Measurements from ENCODE around the gene TMEM106A.

DNA sequence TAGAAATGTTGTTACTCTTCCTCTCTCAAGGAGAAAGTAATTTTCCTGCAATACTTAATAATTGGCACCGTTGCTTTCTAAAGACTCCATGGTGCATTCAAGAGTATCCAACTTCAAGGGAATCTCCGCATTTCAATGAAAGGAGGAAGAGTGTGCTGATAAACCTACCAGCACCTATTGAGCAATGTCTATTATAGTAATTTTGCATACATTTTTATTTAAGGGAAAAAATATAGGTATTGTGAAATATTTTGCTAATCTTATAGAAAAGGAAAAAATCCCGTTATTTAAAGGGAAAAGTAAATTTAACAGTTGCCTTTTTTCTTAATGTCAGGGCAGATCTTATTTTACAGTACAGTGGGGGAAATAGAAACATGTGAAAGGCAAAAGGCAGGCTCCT, 1.1 kb upstream of the TMEM106A start:
- TF ChIP-seq POLR2A (IDR thresholded peaks at IDR 0.05) (no peak), CTCF (IDR thresholded peaks at IDR 0.05) (no peak)
